Stimulated activated CD4-positive, alpha-beta T cell treated with anti-CD3 and anti-CD28 coated beads, Interleukin-4, amount 100 ng/mL, for 1 hour (primary cell): Measurements from ENCODE around the gene DDX47.

Experiments
- DNase-seq: peaks from one replicate; pipeline ENCODE4 v3.0.0-alpha.2; 2020

Gene DDX47

DNA sequence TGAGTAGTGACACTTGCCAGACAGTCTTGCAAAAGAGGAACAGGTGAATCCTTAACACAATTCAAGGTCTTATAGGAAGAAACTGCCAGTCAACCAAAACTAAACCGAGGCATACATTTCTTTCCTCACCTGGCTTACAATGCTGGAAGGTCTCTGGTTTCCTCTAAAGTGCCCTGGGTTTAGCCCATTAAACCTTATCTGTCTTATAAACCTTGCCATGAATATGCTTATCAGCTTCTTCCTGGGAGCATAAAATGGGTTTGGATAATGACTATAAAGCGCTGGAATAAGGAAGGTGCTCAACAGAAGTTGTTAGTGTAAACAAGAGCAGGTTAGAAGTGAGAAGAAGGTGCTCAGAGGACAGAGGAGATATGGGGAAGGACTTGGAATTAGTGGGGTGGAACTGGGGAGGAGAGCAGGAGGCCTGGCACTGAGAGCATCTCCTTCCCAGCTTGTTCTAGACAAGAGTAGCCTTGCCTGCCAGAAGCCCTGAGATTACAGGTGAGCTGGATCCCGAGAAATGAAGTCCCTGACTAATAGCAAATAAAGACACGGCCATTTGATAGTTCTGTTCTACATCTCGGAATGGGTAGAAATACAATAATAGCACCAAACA, 64.1 kb downstream of the DDX47 start:
- DNase-seq = no peak

DNA sequence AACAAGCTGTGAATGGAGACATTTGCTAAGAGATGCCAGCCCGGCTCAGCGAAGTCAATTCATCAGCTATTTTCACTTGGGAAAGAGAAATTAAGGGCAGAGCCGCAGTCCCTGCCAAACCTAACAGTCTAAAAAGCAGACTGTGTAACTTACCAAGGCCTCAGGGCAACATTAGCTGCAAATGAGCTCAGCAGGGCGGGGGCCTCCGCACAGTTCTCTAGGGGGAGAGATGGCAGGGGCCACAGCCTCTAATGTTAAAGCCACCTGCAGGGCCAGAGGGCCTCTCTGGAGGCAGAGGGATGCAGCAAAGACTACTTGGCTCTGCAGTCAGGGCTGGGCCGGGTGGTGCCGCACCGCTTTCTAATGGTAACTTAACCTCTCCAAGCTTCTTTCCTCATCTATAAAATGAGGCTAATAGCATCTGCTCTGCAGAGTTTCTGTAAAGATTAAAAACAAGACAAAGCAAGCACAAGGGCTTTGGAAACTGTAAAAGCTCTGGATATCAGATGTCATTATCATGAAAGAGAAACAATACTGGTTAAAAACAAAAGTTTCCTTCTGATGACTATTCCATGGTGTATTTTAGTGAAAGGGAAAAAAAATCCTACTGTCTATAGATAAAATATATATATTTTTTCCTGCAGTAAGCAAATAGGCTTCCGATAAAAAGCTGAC, 64.8 kb downstream of the DDX47 start:
- DNase-seq = no peak
